ENCODE measurements around the gene CORO7. TPM values are rescaled to one million over a fixed set of nuclear protein-coding genes. Genes with fewer than 3 reads are reported as not detected.

Gene CORO7
- total and polyA plus RNA-seq, 9 of the 15 experiments (the other 6 are each of a cell fraction or from before 2014, with no cell fraction given) = 0.45 to 77.2 (median 18.7) TPM

DNA sequence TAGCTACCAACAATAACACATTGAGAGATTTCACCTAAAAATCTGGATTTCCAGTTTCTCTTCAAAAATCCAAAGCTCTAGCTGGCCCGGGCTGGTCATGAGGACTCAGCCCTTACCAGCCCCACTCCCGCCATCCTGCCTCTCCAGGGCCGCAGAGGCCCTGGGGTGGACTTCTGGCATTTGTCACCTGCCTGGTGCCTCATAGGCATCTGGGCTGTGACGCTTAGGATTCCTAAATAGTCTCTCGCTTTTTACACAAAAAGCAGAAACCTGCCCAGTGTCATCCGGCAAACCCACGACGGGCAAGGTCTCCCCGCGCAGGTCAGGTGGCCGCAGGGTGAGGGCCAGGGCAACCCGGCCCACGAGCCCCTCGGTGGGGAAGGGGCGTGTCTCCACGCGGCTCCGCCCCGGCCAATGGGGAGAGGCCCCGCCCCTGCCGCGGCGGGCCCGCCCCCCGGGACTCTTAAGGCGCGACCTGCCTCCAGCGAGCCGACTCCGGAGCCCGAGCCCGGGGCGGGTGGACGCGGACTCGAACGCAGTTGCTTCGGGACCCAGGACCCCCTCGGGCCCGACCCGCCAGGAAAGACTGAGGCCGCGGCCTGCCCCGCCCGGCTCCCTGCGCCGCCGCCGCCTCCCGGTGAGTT lies 44.9 kb downstream of the CORO7 start, which contains the start of gene VASN:
VASN (plus strand) TSS at position 492 of the 644 bp plus-strand sequence. CDS start 9,030 bp downstream, outside the sequence.
- Histone ChIP-seq H3K4me1 (replicated peaks in 1 of 2; ENCODE audit: control insufficient read depth in 2 of 2, insufficient read depth in 2 of 2, low read length in 2 of 2) (peaks cover 49 to 81% of the 10 kb centered on the region in 2 experiments), H3K9me1 (ENCODE audit: control insufficient read depth, insufficient read depth, low read length) (peaks cover 5% of the 10 kb centered on the region), H2AFZ (ENCODE audit: low read depth, low read length) (peak within 1 kb of the TSS; percentile 76), H3K9ac (ENCODE audit: insufficient read depth in 1 of 2, low read depth in 2 of 2, low read length in 2 of 2) (peak within 1 kb of the TSS; percentile 59 to 92), H3K27ac (ENCODE audit: extremely low read depth, low read depth, low read length) (peak within 1 kb of the TSS; percentile 76), H3K27me3 (ENCODE audit: control insufficient read depth in 2 of 2, insufficient read depth in 2 of 2, low read length in 2 of 2) (no peaks in the 10 kb centered on the region), H3K4me3 (peak within 1 kb of the TSS; percentile 60), H3K36me3 (ENCODE audit: control insufficient read depth, insufficient read depth, low read length) (peaks cover 6% of the 10 kb centered on the region; the same call in 1 of the 3 replicates), H3K9me3 (replicated peaks; ENCODE audit: control insufficient read depth, insufficient read depth, low read depth, low read length) (no peaks in the 10 kb centered on the region), H4K20me1 (replicated peaks; ENCODE audit: control insufficient read depth, insufficient read depth, low read length) (peaks cover 6% of the 10 kb centered on the region; the same call in 1 of the 2 replicates), H3K79me2 (ENCODE audit: control insufficient read depth, insufficient read depth, low read length) (peaks cover 14% of the 10 kb centered on the region), H3K4me2 (ENCODE audit: insufficient read depth, low read length) (peak within 1 kb of the TSS; percentile 75)
- POLR2A ChIA-PET = interaction anchor here (0.6 to 1.6 kb wide), 7 partner anchors 8 to 26 kb away, joined by 3 to 7 read pairs (median 5); no protein-coding TSS in a partner anchor
- intact Hi-C loops (cut with micrococcal nuclease) = no loop called here
- WGBS (ENCODE audit: insufficient coverage, low coverage, missing lambda C conversion rate) = under 1% methylated on average over 39 of the region's 50 CpGs
- no TSS peak for BruUV-seq (replicated peaks)
- in situ Hi-C loops (cut with MboI) = no loop called here
- ATAC-seq (peak; percentile 91), FAIRE-seq (peak; percentile 65), DNase-seq (ENCODE audit: extremely low read depth in 1 of 4, low spot score in 3 of 4) (peak; percentile 86 to 96 (median 96))
- CTCF ChIA-PET (ENCODE audit: low intra/inter-chr PET ratio) = no interaction called here
- peak; percentile 83 for TF ChIP-seq PCBP1 (IDR thresholded peaks at IDR 0.05; ENCODE audit: low read depth, low read length, poor library complexity, severe bottlenecking)
- no peak for TF ChIP-seq HNRNPH1 (optimal IDR thresholded peaks at IDR 0.05; ENCODE audit: low read depth, low read length)
- no peak for TF ChIP-seq RUNX1 (IDR thresholded peaks at IDR 0.05; ENCODE audit: low read depth)
- no peak for TF ChIP-seq PRPF4 (IDR thresholded peaks at IDR 0.05; ENCODE audit: insufficient read depth, low read depth, low read length, poor library complexity, severe bottlenecking)
- TF ChIP-seq, protein P1, sequence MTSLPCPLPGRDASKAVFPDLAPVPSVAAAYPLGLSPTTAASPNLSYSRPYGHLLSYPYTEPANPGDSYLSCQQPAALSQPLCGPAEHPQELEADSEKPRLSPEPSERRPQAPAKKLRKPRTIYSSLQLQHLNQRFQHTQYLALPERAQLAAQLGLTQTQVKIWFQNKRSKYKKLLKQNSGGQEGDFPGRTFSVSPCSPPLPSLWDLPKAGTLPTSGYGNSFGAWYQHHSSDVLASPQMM (CRISPR knock-in tag; IDR thresholded peaks at IDR 0.05) = no peak
- TF ChIP-seq POLR2A (conservative IDR thresholded peaks at IDR 0.05) = peak; percentile 74
- no peak for TF ChIP-seq ZNF146 (CRISPR knock-in tag; IDR thresholded peaks at IDR 0.05; ENCODE audit: unreplicated experiment)
- no peak for TF ChIP-seq XRCC3 (IDR thresholded peaks at IDR 0.05)
- no peak for TF ChIP-seq CSDE1 (IDR thresholded peaks at IDR 0.05)
- TF ChIP-seq FOXK1 (CRISPR knock-in tag; IDR thresholded peaks at IDR 0.05; ENCODE audit: borderline replicate concordance) = no peak
- TF ChIP-seq RB1 (IDR thresholded peaks at IDR 0.05; ENCODE audit: low read depth) = peak; percentile 36; the same call in 1 of the 2 replicates
- TF ChIP-seq JUN (IDR thresholded peaks at IDR 0.05; ENCODE audit: borderline replicate concordance, low read depth, low read length) = no peak
- TF ChIP-seq JUN (CRISPR knock-in tag; IDR thresholded peaks at IDR 0.05; ENCODE audit: borderline replicate concordance) = no peak
- TF ChIP-seq, protein P2, sequence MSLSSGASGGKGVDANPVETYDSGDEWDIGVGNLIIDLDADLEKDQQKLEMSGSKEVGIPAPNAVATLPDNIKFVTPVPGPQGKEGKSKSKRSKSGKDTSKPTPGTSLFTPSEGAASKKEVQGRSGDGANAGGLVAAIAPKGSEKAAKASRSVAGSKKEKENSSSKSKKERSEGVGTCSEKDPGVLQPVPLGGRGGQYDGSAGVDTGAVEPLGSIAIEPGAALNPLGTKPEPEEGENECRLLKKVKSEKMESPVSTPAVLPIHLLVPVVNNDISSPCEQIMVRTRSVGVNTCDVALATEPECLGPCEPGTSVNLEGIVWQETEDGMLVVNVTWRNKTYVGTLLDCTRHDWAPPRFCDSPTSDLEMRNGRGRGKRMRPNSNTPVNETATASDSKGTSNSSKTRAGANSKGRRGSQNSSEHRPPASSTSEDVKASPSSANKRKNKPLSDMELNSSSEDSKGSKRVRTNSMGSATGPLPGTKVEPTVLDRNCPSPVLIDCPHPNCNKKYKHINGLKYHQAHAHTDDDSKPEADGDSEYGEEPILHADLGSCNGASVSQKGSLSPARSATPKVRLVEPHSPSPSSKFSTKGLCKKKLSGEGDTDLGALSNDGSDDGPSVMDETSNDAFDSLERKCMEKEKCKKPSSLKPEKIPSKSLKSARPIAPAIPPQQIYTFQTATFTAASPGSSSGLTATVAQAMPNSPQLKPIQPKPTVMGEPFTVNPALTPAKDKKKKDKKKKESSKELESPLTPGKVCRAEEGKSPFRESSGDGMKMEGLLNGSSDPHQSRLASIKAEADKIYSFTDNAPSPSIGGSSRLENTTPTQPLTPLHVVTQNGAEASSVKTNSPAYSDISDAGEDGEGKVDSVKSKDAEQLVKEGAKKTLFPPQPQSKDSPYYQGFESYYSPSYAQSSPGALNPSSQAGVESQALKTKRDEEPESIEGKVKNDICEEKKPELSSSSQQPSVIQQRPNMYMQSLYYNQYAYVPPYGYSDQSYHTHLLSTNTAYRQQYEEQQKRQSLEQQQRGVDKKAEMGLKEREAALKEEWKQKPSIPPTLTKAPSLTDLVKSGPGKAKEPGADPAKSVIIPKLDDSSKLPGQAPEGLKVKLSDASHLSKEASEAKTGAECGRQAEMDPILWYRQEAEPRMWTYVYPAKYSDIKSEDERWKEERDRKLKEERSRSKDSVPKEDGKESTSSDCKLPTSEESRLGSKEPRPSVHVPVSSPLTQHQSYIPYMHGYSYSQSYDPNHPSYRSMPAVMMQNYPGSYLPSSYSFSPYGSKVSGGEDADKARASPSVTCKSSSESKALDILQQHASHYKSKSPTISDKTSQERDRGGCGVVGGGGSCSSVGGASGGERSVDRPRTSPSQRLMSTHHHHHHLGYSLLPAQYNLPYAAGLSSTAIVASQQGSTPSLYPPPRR (CRISPR knock-in tag; IDR thresholded peaks at IDR 0.05; ENCODE audit: borderline replicate concordance) = no peak
- TF ChIP-seq TAF1 (IDR thresholded peaks at IDR 0.05; ENCODE audit: control insufficient read depth, extremely low read depth, insufficient read depth, low read length, severe bottlenecking) = peak; percentile 42

Measured in K562 (cell line).